Lower lobe of right lung (tissue), 2 donors: ENCODE data around the gene ZNF142. TPM values are rescaled to one million over a fixed set of nuclear protein-coding genes. Genes with fewer than 3 reads are reported as not detected.

Experiments used
- ATAC-seq, 2 donors: fragments of 200-7000 bp; cut with Tn5 transposase; one replicate each; pipeline ENCODE4 v1.9.1; 2020 to 2022; ENCODE audit warnings: mild to moderate bottlenecking in 2 of 2, moderate library complexity in 2 of 2
- DNase-seq: peaks from one replicate; pipeline ENCODE4 v3.0.0-alpha.2; 2020
- H3K27ac ChIP-seq: fragments of 200-600 bp; one replicate; pipeline ENCODE4 v1.8.0; 2022
- H3K27me3 ChIP-seq: fragments of 200-600 bp; one replicate; pipeline ENCODE4 v1.8.0; 2022; ENCODE audit warnings: low read depth
- H3K36me3 ChIP-seq: fragments of 200-600 bp; one replicate; pipeline ENCODE4 v1.8.0; 2022; ENCODE audit warnings: mild to moderate bottlenecking
- H3K4me1 ChIP-seq: fragments of 200-600 bp; one replicate; pipeline ENCODE4 v1.8.0; 2022
- H3K4me3 ChIP-seq: fragments of 200-600 bp; one replicate; pipeline ENCODE4 v1.8.0; 2022; ENCODE audit warnings: mild to moderate bottlenecking
- H3K9me3 ChIP-seq: fragments of 200-600 bp; one replicate; pipeline ENCODE4 v1.8.0; 2022
- intact Hi-C: fragments of 100-400 bp; cut with DNase I; formaldehyde crosslinking; loops from one replicate; pipeline ENCODE4 v1.11.0; 2022
- total RNA-seq: library from RNA; stranded (reverse); fragmentation: NEBNext Ultra II Directional; extraction: Animal tissue kit (Norgen Biotek cat#: 25700); gene quantifications from one replicate; pipeline ENCODE4 v1.2.1, GENCODE V29; 2021
- TF ChIP-seq, protein P1 (sequence below): fragments of 200-600 bp; IDR thresholded peaks from one replicate; pipeline ENCODE4 v1.8.0; 2022; ENCODE audit warnings: antibody characterized with exemption, mild to moderate bottlenecking
- donor health status: DM: no; HTN: yes; CAD: no; lungs with severe emphysema.

Gene ZNF142
- total RNA-seq, 1 donor from 2014 or later: 21.1 TPM

DNA sequence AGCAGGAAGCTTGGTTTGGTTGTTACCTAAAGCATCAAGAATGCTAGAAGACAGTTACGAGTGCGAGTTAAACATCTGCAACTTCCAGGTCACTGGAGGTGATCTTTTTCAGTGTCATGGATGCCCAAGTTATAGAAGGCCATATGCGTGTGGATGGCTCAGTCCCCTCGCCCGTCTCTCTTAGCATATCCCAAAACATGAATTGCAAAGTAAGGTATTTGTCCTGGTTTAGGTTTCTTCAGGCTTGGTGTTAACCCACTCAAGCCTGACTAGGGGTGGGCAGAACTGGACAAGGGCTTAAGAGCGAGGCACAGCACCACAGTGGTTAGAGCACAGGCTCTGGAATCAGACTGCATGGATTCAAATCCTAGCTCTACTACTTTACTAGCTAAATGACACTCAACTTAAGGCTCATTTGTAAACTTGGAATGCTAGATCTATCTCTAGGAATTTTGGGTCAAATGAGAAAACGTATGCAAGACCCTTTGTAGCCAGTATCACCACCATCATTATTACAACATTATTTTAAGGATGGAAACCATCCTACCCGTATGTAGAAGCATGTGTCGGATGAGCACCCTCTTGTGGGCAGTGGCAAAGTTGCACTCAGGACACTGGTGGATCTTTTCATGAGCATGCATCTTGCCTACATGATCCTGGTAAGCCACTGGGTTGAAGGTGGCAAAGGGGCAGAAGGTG lies 11.2 kb downstream of the ZNF142 start:
- ATAC-seq (peak; percentile 72 to 79), DNase-seq (no peak)
- no peaks in the 10 kb centered on the region for H3K27me3 ChIP-seq
- H3K36me3 ChIP-seq: peaks cover 99% of the 10 kb centered on the region
- H3K4me1 ChIP-seq: no peaks in the 10 kb centered on the region
- TF ChIP-seq, protein P1, sequence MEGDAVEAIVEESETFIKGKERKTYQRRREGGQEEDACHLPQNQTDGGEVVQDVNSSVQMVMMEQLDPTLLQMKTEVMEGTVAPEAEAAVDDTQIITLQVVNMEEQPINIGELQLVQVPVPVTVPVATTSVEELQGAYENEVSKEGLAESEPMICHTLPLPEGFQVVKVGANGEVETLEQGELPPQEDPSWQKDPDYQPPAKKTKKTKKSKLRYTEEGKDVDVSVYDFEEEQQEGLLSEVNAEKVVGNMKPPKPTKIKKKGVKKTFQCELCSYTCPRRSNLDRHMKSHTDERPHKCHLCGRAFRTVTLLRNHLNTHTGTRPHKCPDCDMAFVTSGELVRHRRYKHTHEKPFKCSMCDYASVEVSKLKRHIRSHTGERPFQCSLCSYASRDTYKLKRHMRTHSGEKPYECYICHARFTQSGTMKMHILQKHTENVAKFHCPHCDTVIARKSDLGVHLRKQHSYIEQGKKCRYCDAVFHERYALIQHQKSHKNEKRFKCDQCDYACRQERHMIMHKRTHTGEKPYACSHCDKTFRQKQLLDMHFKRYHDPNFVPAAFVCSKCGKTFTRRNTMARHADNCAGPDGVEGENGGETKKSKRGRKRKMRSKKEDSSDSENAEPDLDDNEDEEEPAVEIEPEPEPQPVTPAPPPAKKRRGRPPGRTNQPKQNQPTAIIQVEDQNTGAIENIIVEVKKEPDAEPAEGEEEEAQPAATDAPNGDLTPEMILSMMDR: peak; percentile 78
- H3K4me3 ChIP-seq: no peak overlapping the region
- intact Hi-C loops: no loop called here
- no peaks in the 10 kb centered on the region for H3K9me3 ChIP-seq
- H3K27ac ChIP-seq: no peak overlapping the region

DNA sequence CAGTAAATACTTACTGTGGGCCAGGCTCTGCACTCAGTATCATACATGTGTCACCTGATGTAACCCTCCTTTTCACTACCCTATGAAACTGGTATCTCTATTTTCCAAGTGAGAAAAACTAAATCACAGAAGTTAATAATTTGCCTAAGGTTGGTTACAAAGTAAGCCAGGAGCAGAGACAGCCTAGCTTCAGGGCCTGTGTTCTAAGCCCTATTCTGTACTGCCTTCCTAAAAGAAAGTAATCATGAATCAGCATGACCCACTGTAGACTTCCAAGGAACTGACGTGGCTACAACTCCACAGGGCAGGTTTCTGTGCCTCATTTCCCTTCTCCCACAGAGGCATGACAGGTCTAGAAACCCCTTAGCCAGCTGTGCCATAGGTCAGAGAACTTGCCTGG lies 14.3 kb downstream of the ZNF142 start:
- peaks cover 96% of the 10 kb centered on the region for H3K36me3 ChIP-seq
- intact Hi-C loops: no loop called here
- no peak for DNase-seq

DNA sequence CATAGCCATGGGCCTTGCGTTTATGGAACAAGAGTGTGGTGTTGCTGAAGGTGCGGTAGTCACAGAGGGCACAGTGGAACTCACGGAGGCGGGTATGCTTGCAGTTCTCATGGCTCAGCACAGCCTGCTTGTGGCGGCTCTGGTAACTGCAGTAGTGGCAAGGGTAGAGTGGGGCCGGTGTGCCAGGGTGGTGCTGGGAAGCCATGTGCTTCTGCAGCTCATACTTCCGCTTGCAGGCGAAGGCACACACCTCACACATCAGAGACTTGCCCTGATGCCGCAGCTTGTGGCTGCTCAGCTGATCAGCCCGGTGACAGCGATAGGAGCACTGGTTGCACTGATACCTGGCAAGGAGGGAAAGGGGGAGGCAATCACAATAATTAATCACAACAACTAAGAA lies 14.7 kb downstream of the ZNF142 start:
- peaks cover 96% of the 10 kb centered on the region for H3K36me3 ChIP-seq
- H3K4me1 ChIP-seq: no peaks in the 10 kb centered on the region
- TF ChIP-seq, protein P1: no peak
- no peaks in the 10 kb centered on the region for H3K9me3 ChIP-seq
- intact Hi-C loops: no loop called here
- H3K4me3 ChIP-seq: no peak overlapping the region
- ATAC-seq: no peak
- H3K27me3 ChIP-seq: no peaks in the 10 kb centered on the region
- no peak overlapping the region for H3K27ac ChIP-seq
- no peak for DNase-seq

More for the DNA sequence above, 14.3 kb downstream of the ZNF142 start:
- H3K4me3 ChIP-seq: no peak overlapping the region
- TF ChIP-seq, protein P1: no peak
- H3K27me3 ChIP-seq: no peaks in the 10 kb centered on the region
- ATAC-seq: no peak
- no peaks in the 10 kb centered on the region for H3K9me3 ChIP-seq
- no peaks in the 10 kb centered on the region for H3K4me1 ChIP-seq
- no peak overlapping the region for H3K27ac ChIP-seq

DNA sequence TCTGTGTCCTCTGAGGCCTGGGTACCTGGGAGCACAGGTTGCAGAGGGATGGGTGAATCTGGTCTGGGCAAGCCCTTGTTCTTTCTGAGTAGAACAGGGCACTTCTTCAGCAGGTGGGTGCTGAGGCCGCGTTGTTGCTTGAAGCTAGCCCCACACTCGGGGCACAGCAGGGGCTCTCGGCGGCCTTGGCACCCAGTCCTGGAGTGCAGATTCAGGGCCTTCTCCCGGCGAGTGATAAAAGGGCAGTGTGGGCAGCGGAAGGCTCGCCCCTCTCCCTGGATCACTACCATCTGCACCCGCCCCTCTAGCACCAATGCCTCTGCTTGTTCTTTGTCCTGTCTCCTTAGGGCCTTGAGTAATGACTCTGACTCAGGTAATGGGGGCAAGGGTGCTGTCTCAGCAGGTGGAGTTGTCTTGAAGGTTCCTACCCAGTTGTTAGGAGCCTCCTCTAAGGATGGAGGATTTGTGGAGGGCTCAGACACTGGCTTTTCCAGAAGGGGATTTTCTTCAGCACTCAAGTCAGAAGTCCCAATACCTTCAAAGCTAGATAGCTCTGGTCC lies 15.6 kb downstream of the ZNF142 start:
- TF ChIP-seq, protein P1: no peak
- Histone ChIP-seq H3K4me3 (no peak overlapping the region), H3K27me3 (no peaks in the 10 kb centered on the region), H3K9me3 (no peaks in the 10 kb centered on the region), H3K27ac (no peak overlapping the region), H3K4me1 (no peaks in the 10 kb centered on the region), H3K36me3 (peaks cover 96% of the 10 kb centered on the region)
- DNase-seq: no peak
- no peak for ATAC-seq
- intact Hi-C loops: no loop called here

DNA sequence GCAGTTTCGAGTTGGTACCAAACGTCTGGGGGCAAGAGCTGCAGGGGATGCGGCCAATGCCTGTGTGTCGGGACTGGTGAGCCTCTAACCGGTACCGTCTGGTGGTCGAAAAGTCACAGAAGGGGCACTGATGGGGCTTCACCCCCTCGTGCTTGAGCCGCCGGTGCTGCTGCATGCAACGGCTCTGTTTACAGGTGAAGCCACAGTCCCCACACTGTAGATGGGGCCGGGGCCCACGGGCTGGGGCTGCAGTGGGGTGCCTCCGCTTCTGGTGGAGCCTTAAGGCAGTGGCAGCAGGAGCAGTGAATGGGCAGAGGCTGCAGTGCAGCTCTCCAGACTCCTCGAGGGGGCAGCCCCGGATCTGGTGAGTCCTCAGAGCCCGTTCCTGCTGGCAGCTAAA lies 16.6 kb downstream of the ZNF142 start:
- Histone ChIP-seq H3K36me3 (peaks cover 96% of the 10 kb centered on the region), H3K27me3 (no peaks in the 10 kb centered on the region), H3K4me3 (no peak overlapping the region), H3K27ac (no peak overlapping the region), H3K4me1 (no peaks in the 10 kb centered on the region), H3K9me3 (no peaks in the 10 kb centered on the region)
- ATAC-seq (peak in 1 of 2 donors; percentile 25), DNase-seq (no peak)
- TF ChIP-seq, protein P1: no peak
- intact Hi-C loops: no loop called here
